Adrenal gland (tissue), 12 donors: Measurements from ENCODE around the gene OR5A1. TPM values are rescaled to one million over a fixed set of nuclear protein-coding genes. Genes with fewer than 3 reads are reported as not detected.
"Not testable (repeated sequence)": the region's sequence is repeated elsewhere in the genome, so short reads cannot be mapped to it uniquely, and the experiment has no call there.

Source experiments
- DNase-seq, 7 donors: peaks; one replicate each; pipeline ENCODE4 v3.0.0-alpha.2; 2019 to 2020
- H3K27ac ChIP-seq, 5 donors: fragments of 200-600 bp; sonication (generic) in 4 of 5; 1 replicate in 3 of 5; 2 replicates in 2 of 5; pipeline versions ENCODE4 v1.5.1 to v1.8.0; 2016 to 2020; ENCODE audit warnings: mild to moderate bottlenecking in 1 of 5
- H3K27me3 ChIP-seq: fragments of 200-600 bp; 2 replicates; pipeline ENCODE4 v1.8.0; 2021
- H3K36me3 ChIP-seq, 2 donors: fragments of 200-600 bp; replicated peaks in 1 of 2; 1 replicate in 1 of 2; 2 replicates in 1 of 2; pipeline versions ENCODE4 v1.5.1 to v1.8.0; 2018 to 2022
- H3K4me1 ChIP-seq, 2 donors: fragments of 200-600 bp; replicated peaks in 1 of 2; 1 replicate in 1 of 2; 2 replicates in 1 of 2; pipeline versions ENCODE4 v1.5.1 to v1.8.0; 2018 to 2021
- H3K4me3 ChIP-seq, 4 donors: fragments of 200-600 bp; sonication (generic) in 3 of 4; one replicate each; pipeline ENCODE4 v1.5.1; 2016 to 2018
- H3K9me3 ChIP-seq, 3 donors: fragments of 200-600 bp; sonication (generic) in 1 of 3; replicated peaks in 1 of 3; 1 replicate in 2 of 3; 2 replicates in 1 of 3; pipeline versions ENCODE4 v1.5.1 to v1.8.0; 2016 to 2021
- CTCF ChIP-seq, 6 experiments: fragments of 450-650 bp in 4 of 6; fragments of 200-600 bp in 2 of 6; sonication (generic) in 1 of 6; IDR thresholded peaks; 1 replicate in 5 of 6; 2 replicates in 1 of 6; pipeline versions ENCODE4 v1.5.1 to v1.8.0; 2016 to 2021; ENCODE audit warnings: antibody characterized with exemption in 6 of 6, mild to moderate bottlenecking in 2 of 6, moderate library complexity in 1 of 6
- POLR2A ChIP-seq, 2 donors: fragments of 450-650 bp; IDR thresholded peaks; one replicate each; pipeline ENCODE4 v1.6.1; 2017; ENCODE audit warnings: antibody characterized with exemption in 2 of 2, mild to moderate bottlenecking in 2 of 2, moderate library complexity in 1 of 2
- WGBS, 4 donors: extraction: QIAGEN DNeasy Blood & Tissue Kit in 2 of 4; methylation state at CpG; one replicate each; pipeline versions ENCODE4 v1.1.5 to v1.1.7; 2013 to 2017; 5-methylcytosine and 5-hydroxymethylcytosine counted together
- intact Hi-C, 2 donors: fragments of 100-400 bp; cut with DNase I; formaldehyde crosslinking; loops; one replicate each; pipeline versions ENCODE4 v1.14.1 to v1.15.0; 2022 to 2023
- polyA plus RNA-seq, 3 donors: library from polyadenylated mRNA; stranded (reverse); fragments of 200-250 nt in 2 of 3; fragments of 350-450 nt in 1 of 3; fragmentation: Illumina TruSeq in 1 of 3; extraction: RNeasy Lipid Tissue Mini Kit (QIAGEN cat#74804) in 1 of 3; gene quantifications; one replicate each; pipeline ENCODE4 v1.2.3, GENCODE V29; 2013 to 2014
- total RNA-seq, 9 donors: library from RNA; depleted of rRNA in 4 of 9; stranded (reverse); fragments of >200 nt in 4 of 9; fragments of 120-200 nt in 1 of 9; fragmentation: NEBNext Ultra II Directional in 1 of 9; extraction: Animal tissue kit (Norgen Biotek cat#: 25700) in 1 of 9; gene quantifications; one replicate each; pipeline versions ENCODE4 v1.1.0 to v1.2.4, GENCODE V29; 2013 to 2023
- donor health status: healthy with polysubstance abuse.
- donor health status: Bipolar disorder and iron deficiency.
- donor health status: DM: yes; HTN: yes; CAD: no.
- donor health status: DM: no; HTN: no; CAD: no.
- donor health status: DM: no; HTN: no; CAD: no.
- donor health status: DM: yes; HTN: yes; CAD: no.

Gene OR5A1
- total and polyA plus RNA-seq, 12 donors: not detected

- 49 to 58% (median 54%) methylated on average over 5 of the region's 5 CpGs for WGBS, 4 donors
- H3K9me3 ChIP-seq: no peaks in the 10 kb centered on the region
- H3K4me3 ChIP-seq: no peak within 1 kb of the TSS
- TF ChIP-seq CTCF (IDR thresholded peaks at IDR 0.05) (no peak), POLR2A (IDR thresholded peaks at IDR 0.05) (no peak)
- intact Hi-C loops: loop anchor here in 1 of 2 donors (10.0 kb wide), 1 partner anchor 252 kb away; the partner anchor contains the start of gene DTX4
- no peaks in the 10 kb centered on the region for H3K36me3 ChIP-seq
- no peaks in the 10 kb centered on the region for H3K4me1 ChIP-seq
- no peaks in the 10 kb centered on the region for H3K27me3 ChIP-seq
- DNase-seq: no peak
- no peak within 1 kb of the TSS for H3K27ac ChIP-seq
Measured at GRCh38 chr11:59426361-59427067, 9.8 kb upstream of the OR5A1 start, which contains the start of gene OR5A2. Gene OR5A2 (minus strand): TSS chr11:59426413. CDS start chr11:59422953, 3,460 bp downstream.

DNA sequence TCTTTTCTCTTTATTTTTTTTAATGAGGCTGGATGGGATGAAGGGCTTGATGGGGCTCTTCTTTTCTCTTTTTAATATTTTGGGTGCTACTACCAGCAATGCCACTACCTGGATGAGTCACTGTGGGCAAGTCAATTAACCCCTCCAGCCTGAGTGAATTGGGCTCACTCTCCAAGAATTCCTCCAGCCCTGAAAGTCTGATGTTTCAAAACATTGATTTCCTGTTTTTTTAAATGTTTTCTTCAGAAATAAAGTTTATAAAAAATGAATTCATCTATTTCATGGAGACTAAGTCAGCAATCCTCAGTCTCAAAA, 9.2 kb upstream of the OR5A1 start:
- Histone ChIP-seq H3K36me3 (no peaks in the 10 kb centered on the region), H3K4me3 (no peak overlapping the region), H3K9me3 (no peaks in the 10 kb centered on the region), H3K27ac (no peak overlapping the region), H3K4me1 (no peaks in the 10 kb centered on the region), H3K27me3 (no peaks in the 10 kb centered on the region)
- TF ChIP-seq POLR2A (IDR thresholded peaks at IDR 0.05): no peak
- TF ChIP-seq CTCF (IDR thresholded peaks at IDR 0.05): no peak
- no peak for DNase-seq
- intact Hi-C loops: loop anchor here in 1 of 2 donors (10.0 kb wide), 1 partner anchor 252 kb away; the partner anchor contains the start of gene DTX4

GRCh38 chr11:59429924-59430516, 6.2 kb upstream of the OR5A1 start:
- TF ChIP-seq CTCF (IDR thresholded peaks at IDR 0.05) (peak; percentile 51 to 71 (median 68)), POLR2A (IDR thresholded peaks at IDR 0.05) (no peak)
- Histone ChIP-seq H3K36me3 (no peaks in the 10 kb centered on the region), H3K27me3 (no peaks in the 10 kb centered on the region), H3K4me3 (no peak overlapping the region), H3K9me3 (no peaks in the 10 kb centered on the region), H3K4me1 (no peaks in the 10 kb centered on the region), H3K27ac (no peak overlapping the region)
- peak in 5 of 7 donors; percentile 14 to 35 (median 20) for DNase-seq
- 59 to 63% (median 62%) methylated on average over 4 of the region's 4 CpGs for WGBS, 4 donors
- intact Hi-C loops: loop anchor here in 1 of 2 donors (10.0 kb wide), 1 partner anchor 255 kb away; the partner anchor contains the start of gene DTX4

- intact Hi-C loops: no loop called here
- no peaks in the 10 kb centered on the region for H3K36me3 ChIP-seq
- H3K4me1 ChIP-seq: no peaks in the 10 kb centered on the region
- no peak overlapping the region for H3K4me3 ChIP-seq
- TF ChIP-seq CTCF (IDR thresholded peaks at IDR 0.05) (no peak), POLR2A (IDR thresholded peaks at IDR 0.05) (no peak)
- WGBS, 4 donors: 79 to 84% (median 81%) methylated on average over 7 of the region's 7 CpGs
- no peaks in the 10 kb centered on the region for H3K9me3 ChIP-seq
- H3K27ac ChIP-seq: no peak overlapping the region
- H3K27me3 ChIP-seq: no peaks in the 10 kb centered on the region
- DNase-seq: no peak
Measured at GRCh38 chr11:59437770-59438169, 1.5 kb downstream of the OR5A1 start.

DNA sequence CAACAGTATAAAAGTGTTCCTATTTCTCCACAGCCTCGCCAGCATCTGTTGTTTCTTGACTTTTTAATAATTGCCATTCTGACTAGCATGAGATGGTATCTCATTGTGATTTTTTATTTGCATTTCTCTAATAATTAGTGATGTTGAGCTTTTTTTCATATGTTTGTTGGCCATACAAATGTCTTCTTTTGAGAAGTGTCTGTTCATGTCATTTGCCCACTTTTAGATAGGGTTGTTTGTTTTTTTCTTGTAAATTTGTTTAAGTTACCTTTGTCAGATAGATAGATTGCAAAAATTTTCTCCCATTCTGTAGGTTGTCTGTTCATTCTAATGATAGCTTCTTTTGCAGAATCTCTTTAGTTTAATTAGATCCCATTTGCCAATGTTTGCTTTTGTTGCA, 9.4 kb downstream of the OR5A1 start:
- H3K4me3 ChIP-seq, intact Hi-C loops, DNase-seq, H3K9me3 ChIP-seq, H3K4me1 ChIP-seq, H3K27ac ChIP-seq, H3K36me3 ChIP-seq, H3K27me3 ChIP-seq: not testable (repeated sequence)
- 83 to 90% (median 83%) methylated on average over 1 of the region's 1 CpG for WGBS, 4 donors
